ENCODE measurements around the gene EXOC3L1.

EXOC3L1 gene

GRCh38 chr16:67190041-67190440, at the start of gene EXOC3L1:
TSS of gene EXOC3L1 (minus strand) at chr16:67190136. CDS start at chr16:67189676, 460 bp downstream.
- DNase-seq = no peak

- no peak for DNase-seq
These were observed 49.0 kb upstream of the EXOC3L1 start for GRCh38 chr16:67238806-67239470.

- DNase-seq = no peak
These were observed 48.3 kb upstream of the EXOC3L1 start for GRCh38 chr16:67238278-67238575.

- DNase-seq = no peak
These were observed 47.7 kb upstream of the EXOC3L1 start for GRCh38 chr16:67237396-67238277.

GRCh38 chr16:67236563-67237395, 46.8 kb upstream of the EXOC3L1 start:
- no peak for DNase-seq

- no peak for DNase-seq
These were observed 46.1 kb upstream of the EXOC3L1 start for GRCh38 chr16:67235816-67236562.

- no peak for DNase-seq
These were observed 44.3 kb upstream of the EXOC3L1 start for GRCh38 chr16:67234180-67234597.

- DNase-seq = no peak
These were observed 43.7 kb upstream of the EXOC3L1 start for GRCh38 chr16:67233596-67233995.

- no peak for DNase-seq
These were observed 41.1 kb upstream of the EXOC3L1 start for GRCh38 chr16:67230809-67231660.

GRCh38 chr16:67229906-67230808, 40.2 kb upstream of the EXOC3L1 start:
- no peak for DNase-seq

GRCh38 chr16:67228905-67229304, 39.0 kb upstream of the EXOC3L1 start:
- no peak for DNase-seq

GRCh38 chr16:67228034-67228785, 38.3 kb upstream of the EXOC3L1 start:
- DNase-seq = no peak

GRCh38 chr16:67227567-67227921, 37.6 kb upstream of the EXOC3L1 start:
- DNase-seq = no peak

GRCh38 chr16:67226804-67227566, 37.0 kb upstream of the EXOC3L1 start, which contains the start of gene TMEM208:
TSS of gene TMEM208 (plus strand) at chr16:67227130. CDS start at chr16:67227219, 89 bp downstream.
- peak; percentile 85 for DNase-seq

GRCh38 chr16:67226295-67226803, 36.4 kb upstream of the EXOC3L1 start:
- no peak for DNase-seq

GRCh38 chr16:67223992-67224391, 34.1 kb upstream of the EXOC3L1 start:
- DNase-seq = no peak

- no peak for DNase-seq
These were observed 26.9 kb upstream of the EXOC3L1 start for GRCh38 chr16:67216612-67217490.

- no peak for DNase-seq
These were observed 25.8 kb upstream of the EXOC3L1 start for GRCh38 chr16:67215706-67216105.

Measured in NCI-H2029 (cell line).